Measurements from ENCODE around the gene GRID1. TPM values are rescaled to one million over a fixed set of nuclear protein-coding genes. Genes with fewer than 3 reads are reported as not detected.

The GRID1 gene
- total RNA-seq, 1 experiment from 2014 or later: 5.6 TPM

GRCh38 chr10:86400705-86401587, 34.4 kb upstream of the GRID1 start:
- Histone ChIP-seq H3K4me3 (replicated peaks in 1 of 2; ENCODE audit: low read depth in 1 of 2, low read length in 2 of 2) (peak overlapping the region; percentile 64 to 73), H3K9me3 (ENCODE audit: control insufficient read depth in 1 of 2, insufficient read depth in 1 of 2, low read depth in 1 of 2, low read length in 2 of 2) (no peaks in the 10 kb centered on the region), H3K27ac (ENCODE audit: low read depth, low read length) (peak overlapping the region; percentile 85), H2AFZ (ENCODE audit: low read depth, low read length, poor library complexity, severe bottlenecking) (peak overlapping the region; percentile 74), H3K36me3 (ENCODE audit: control insufficient read depth in 1 of 2, insufficient read depth in 2 of 2, low read length in 2 of 2) (no peaks in the 10 kb centered on the region), H3K9ac (ENCODE audit: low read length) (peak overlapping the region; percentile 63), H3K79me2 (ENCODE audit: insufficient read depth, low read length) (no peaks in the 10 kb centered on the region), H3K4me1 (ENCODE audit: control insufficient read depth in 1 of 2, insufficient read depth in 2 of 2, low read length in 2 of 2) (peaks cover 15 to 31% of the 10 kb centered on the region in 2 experiments), H3K9me2 (ENCODE audit: insufficient read depth) (no peaks in the 10 kb centered on the region), H3K27me3 (ENCODE audit: insufficient read depth, low read length) (no peaks in the 10 kb centered on the region), H4K20me1 (ENCODE audit: insufficient read depth) (no peaks in the 10 kb centered on the region), H3K4me2 (ENCODE audit: low read length) (peak overlapping the region; percentile 99)
- ChIA-PET RAD21 (ENCODE audit: low non-redundant PET in 1 of 2, low total read pairs in 2 of 2, uncharacterized antibody in 2 of 2, unreplicated experiment in 2 of 2) (interaction anchor here (0.6 to 2.4 kb wide), 4 partner anchors 183 to 270 kb away, joined by 3 to 16 read pairs (median 6); no protein-coding TSS in a partner anchor), POLR2A (interaction anchor here (0.8 to 1.3 kb wide), 3 partner anchors 35 to 355 kb away, joined by 3 read pairs; partner anchors contain the start of gene BMPR1A), CTCF (interaction anchor here (0.6 to 2.4 kb wide), 13 partner anchors 10 to 405 kb away, joined by 3 to 46 read pairs (median 4); no protein-coding TSS in a partner anchor)
- ATAC-seq (peak; percentile 22), DNase-seq (ENCODE audit: low read depth, low spot score) (peak; percentile 8)
- BruUV-seq (replicated peaks): no TSS peak
- TF ChIP-seq EGR1 (IDR thresholded peaks at IDR 0.05; ENCODE audit: low read depth): no peak
- peak; percentile 3; the same call in 1 of the 2 replicates for TF ChIP-seq MAX (IDR thresholded peaks at IDR 0.05)
- TF ChIP-seq RAD21 (IDR thresholded peaks at IDR 0.05; ENCODE audit: low read depth): no peak
- intact Hi-C loops (cut with micrococcal nuclease): loop anchor here (1.0 kb wide), 1 partner anchor 184 kb away; no protein-coding TSS in a partner anchor

- RAD21 ChIA-PET (ENCODE audit: low non-redundant PET in 1 of 2, low total read pairs in 2 of 2, uncharacterized antibody in 2 of 2, unreplicated experiment in 2 of 2): interaction anchor here (0.7 to 2.4 kb wide), 4 partner anchors 122 to 186 kb away, joined by 3 to 16 read pairs (median 7); partner anchors contain the start of gene WAPL (in 1 of the 2)
- no TSS peak for BruUV-seq (replicated peaks)
- ATAC-seq: peak; percentile 90
- H3K27ac ChIP-seq (ENCODE audit: low read depth, low read length): peak overlapping the region; percentile 85
- H3K9me2 ChIP-seq (ENCODE audit: insufficient read depth): no peaks in the 10 kb centered on the region
- peak overlapping the region; percentile 64 to 73 for H3K4me3 ChIP-seq (replicated peaks in 1 of 2; ENCODE audit: low read depth in 1 of 2, low read length in 2 of 2)
- peak; percentile 91 for DNase-seq (ENCODE audit: low read depth, low spot score)
- H2AFZ ChIP-seq (ENCODE audit: low read depth, low read length, poor library complexity, severe bottlenecking): peak overlapping the region; percentile 76
- H3K4me2 ChIP-seq (ENCODE audit: low read length): peak overlapping the region; percentile 99
- no peaks in the 10 kb centered on the region for H3K27me3 ChIP-seq (ENCODE audit: insufficient read depth, low read length)
- H3K79me2 ChIP-seq (ENCODE audit: insufficient read depth, low read length): no peaks in the 10 kb centered on the region
- intact Hi-C loops (cut with micrococcal nuclease): loop anchor here (1.0 to 5.0 kb wide), 2 partner anchors 185 to 282 kb away; no protein-coding TSS in a partner anchor
- H4K20me1 ChIP-seq (ENCODE audit: insufficient read depth): no peaks in the 10 kb centered on the region
- CTCF ChIA-PET: interaction anchor here (0.7 to 2.4 kb wide), 14 partner anchors 9 to 405 kb away, joined by 3 to 46 read pairs (median 4); no protein-coding TSS in a partner anchor
- POLR2A ChIA-PET: interaction anchor here (1.0 to 1.3 kb wide), 2 partner anchors 36 to 135 kb away, joined by 3 read pairs; no protein-coding TSS in a partner anchor
- no peaks in the 10 kb centered on the region for H3K9me3 ChIP-seq (ENCODE audit: control insufficient read depth in 1 of 2, insufficient read depth in 1 of 2, low read depth in 1 of 2, low read length in 2 of 2)
- peak overlapping the region; percentile 63 for H3K9ac ChIP-seq (ENCODE audit: low read length)
- peaks cover 15 to 31% of the 10 kb centered on the region in 2 experiments for H3K4me1 ChIP-seq (ENCODE audit: control insufficient read depth in 1 of 2, insufficient read depth in 2 of 2, low read length in 2 of 2)
- no peaks in the 10 kb centered on the region for H3K36me3 ChIP-seq (ENCODE audit: control insufficient read depth in 1 of 2, insufficient read depth in 2 of 2, low read length in 2 of 2)
- TF ChIP-seq EZH2phosphoT487 (IDR thresholded peaks at IDR 0.05; ENCODE audit: borderline replicate concordance) (no peak), TCF7L2 (IDR thresholded peaks at IDR 0.05; ENCODE audit: borderline replicate concordance, extremely low read depth, insufficient read depth, insufficient read length) (peak; percentile 35), ZFX (IDR thresholded peaks at IDR 0.05) (peak; percentile 77), EZH2 (IDR thresholded peaks at IDR 0.05) (no peak), SP1 (IDR thresholded peaks at IDR 0.05; ENCODE audit: low read depth) (peak; percentile 27), MAX (IDR thresholded peaks at IDR 0.05) (peak; percentile 84), POLR2AphosphoS5 (IDR thresholded peaks at IDR 0.05; ENCODE audit: low read depth, low read length) (peak; percentile 72), EGR1 (IDR thresholded peaks at IDR 0.05; ENCODE audit: low read depth) (peak; percentile 53; the same call in 1 of the 2 replicates), YY1 (IDR thresholded peaks at IDR 0.05; ENCODE audit: extremely low read depth, insufficient replicate concordance, low read depth, low read length) (no peak), POLR2A (IDR thresholded peaks at IDR 0.05; ENCODE audit: borderline replicate concordance, extremely low read depth, insufficient read depth, insufficient read length) (peak; percentile 46), JUND (IDR thresholded peaks at IDR 0.05) (no peak), SIN3A (IDR thresholded peaks at IDR 0.05; ENCODE audit: low read depth) (peak; percentile 62), RAD21 (IDR thresholded peaks at IDR 0.05; ENCODE audit: low read depth) (peak; percentile 97), CBX3 (IDR thresholded peaks at IDR 0.05; ENCODE audit: low read depth) (peak; percentile 89), SRF (IDR thresholded peaks at IDR 0.05; ENCODE audit: low read depth) (no peak)
Measured at GRCh38 chr10:86399879-86400704, 33.5 kb upstream of the GRID1 start.

Data from HCT116 (cell line).